NT2/D1 (cell line): ENCODE data around the gene INTS11.

Experiments
- SUZ12 ChIP-seq: IDR thresholded peaks from 2 replicates; pipeline ENCODE4 v1.6.1; 2011; ENCODE audit not compliant: insufficient read length, insufficient read depth; ENCODE audit errors: extremely low read depth
- YY1 ChIP-seq: IDR thresholded peaks from 2 replicates; pipeline ENCODE4 v1.6.1; 2011; ENCODE audit not compliant: insufficient read length, insufficient read depth

DNA sequence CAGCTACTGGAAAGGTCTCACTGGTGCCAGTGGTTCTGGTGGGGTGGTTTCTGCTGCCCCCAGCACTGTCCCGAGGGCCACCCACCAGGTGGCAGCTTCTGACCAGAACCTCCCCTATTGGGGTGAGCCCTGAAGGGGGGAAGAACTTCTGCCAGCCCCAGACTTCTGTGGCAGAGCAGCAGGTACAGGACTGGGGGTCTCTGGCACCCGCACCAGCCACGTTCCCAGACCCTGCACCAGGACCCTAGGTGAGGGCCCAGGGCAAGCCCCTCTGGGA, 14.4 kb downstream of the INTS11 start:
- TF ChIP-seq SUZ12 (no peak), YY1 (no peak)
